HCEC 1CT (cell line): ENCODE results near the gene WDR89.
"Not testable (repeated sequence)": the region's sequence is repeated elsewhere in the genome, so short reads cannot be mapped to it uniquely, and the experiment has no call there.

Source experiments
- DNase-seq: peaks from one replicate; pipeline ENCODE4 v3.0.0-alpha.2; 2017

The WDR89 gene, protein sequence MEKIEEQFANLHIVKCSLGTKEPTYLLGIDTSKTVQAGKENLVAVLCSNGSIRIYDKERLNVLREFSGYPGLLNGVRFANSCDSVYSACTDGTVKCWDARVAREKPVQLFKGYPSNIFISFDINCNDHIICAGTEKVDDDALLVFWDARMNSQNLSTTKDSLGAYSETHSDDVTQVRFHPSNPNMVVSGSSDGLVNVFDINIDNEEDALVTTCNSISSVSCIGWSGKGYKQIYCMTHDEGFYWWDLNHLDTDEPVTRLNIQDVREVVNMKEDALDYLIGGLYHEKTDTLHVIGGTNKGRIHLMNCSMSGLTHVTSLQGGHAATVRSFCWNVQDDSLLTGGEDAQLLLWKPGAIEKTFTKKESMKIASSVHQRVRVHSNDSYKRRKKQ

DNA sequence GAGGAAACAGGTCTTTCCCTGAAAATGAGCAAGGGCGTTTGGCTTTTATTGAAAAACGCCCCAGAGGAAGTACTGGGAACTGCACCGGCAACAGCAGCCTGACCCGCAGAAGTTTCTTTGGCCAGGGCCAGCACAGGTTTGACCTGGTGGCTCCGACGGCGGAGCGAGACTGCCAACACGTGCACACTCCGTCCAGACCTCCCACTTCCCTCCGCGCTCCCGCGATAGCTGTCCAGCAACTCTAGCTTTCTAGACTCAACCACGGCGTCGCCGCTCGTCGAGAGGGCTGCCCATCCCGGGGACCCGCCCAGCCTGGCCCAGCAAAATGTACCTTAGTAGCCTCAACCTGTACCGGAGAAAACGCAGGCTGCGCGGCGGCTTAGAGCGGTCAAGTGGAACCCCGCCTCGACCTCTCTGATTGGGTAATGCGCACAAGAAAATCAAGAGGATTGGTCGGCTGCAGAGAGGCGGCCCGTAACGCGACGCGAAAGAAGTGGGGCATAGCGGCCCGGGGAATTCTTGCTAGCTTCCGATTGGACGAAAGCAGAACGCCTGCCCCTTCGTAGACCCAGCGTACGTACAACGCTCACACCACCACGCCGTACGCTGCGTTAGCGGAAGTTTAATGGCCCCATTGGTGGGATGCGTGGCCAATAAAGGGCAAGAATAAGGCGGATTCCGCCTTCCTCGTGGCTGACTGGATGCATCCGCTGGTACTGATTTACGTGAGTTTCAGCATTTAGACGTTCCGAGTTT is at the start of gene WDR89:
Gene WDR89, minus strand, starts transcription at position 399 of the 756 bp plus-strand sequence. CDS start 41,929 bp downstream, outside the sequence.
- DNase-seq, result peak; percentile 100

DNA sequence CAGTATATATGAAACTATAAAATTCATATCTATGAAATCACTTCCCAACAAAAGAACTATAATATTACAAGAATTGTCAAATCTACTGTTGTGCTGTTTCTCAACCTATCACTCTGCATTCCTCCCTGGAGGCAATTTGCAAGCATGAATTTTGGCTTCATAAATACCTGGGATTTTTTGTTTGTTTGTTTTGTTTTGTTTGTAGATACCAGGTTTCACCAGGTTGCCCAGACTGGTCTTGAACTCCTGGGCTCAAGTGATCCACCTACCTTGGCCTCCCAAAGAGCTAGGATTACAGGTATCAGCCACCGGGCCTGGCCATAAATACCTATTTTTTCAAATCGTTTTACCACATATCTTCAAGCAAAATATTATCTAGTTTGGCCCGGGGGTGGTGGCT is 47.5 kb upstream of the WDR89 start:
- no peak for DNase-seq

DNA sequence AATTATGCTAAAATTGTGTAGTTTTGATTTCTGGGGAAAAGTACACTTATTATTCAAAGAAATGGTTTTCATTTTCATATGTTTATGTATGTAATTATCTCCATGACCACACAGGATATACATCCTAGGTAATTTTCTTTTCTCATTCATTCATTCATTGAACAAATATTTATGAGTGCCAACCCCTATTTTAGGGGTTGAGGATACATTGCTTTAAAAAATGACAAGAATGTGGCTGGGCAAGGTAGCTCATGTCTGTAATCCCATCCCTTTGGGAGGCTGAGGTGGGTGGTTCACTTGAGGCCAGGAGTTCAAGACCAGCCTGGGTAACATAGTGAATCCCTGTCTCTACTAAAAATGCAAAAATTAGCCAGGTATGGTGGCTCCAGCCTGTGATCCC is 45.3 kb upstream of the WDR89 start:
- no peak for DNase-seq

DNA sequence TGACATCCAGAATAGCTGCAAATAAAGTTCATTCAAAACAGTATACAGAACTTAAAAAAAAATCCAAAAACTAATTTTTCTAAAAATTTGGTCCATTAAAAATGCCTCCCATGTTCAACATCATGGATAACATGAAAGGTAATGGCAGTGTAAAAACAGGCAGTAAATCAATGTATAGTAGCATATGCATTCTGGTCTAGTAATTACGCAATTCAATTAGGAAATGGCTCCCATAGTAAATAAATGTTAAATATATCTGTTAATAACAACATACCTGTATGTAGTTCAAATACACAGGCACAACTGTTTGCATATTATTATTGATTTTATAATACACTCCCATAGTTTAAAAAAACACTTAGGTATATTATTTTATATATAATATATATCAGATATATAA is 43.7 kb upstream of the WDR89 start:
- DNase-seq, result no peak

DNA sequence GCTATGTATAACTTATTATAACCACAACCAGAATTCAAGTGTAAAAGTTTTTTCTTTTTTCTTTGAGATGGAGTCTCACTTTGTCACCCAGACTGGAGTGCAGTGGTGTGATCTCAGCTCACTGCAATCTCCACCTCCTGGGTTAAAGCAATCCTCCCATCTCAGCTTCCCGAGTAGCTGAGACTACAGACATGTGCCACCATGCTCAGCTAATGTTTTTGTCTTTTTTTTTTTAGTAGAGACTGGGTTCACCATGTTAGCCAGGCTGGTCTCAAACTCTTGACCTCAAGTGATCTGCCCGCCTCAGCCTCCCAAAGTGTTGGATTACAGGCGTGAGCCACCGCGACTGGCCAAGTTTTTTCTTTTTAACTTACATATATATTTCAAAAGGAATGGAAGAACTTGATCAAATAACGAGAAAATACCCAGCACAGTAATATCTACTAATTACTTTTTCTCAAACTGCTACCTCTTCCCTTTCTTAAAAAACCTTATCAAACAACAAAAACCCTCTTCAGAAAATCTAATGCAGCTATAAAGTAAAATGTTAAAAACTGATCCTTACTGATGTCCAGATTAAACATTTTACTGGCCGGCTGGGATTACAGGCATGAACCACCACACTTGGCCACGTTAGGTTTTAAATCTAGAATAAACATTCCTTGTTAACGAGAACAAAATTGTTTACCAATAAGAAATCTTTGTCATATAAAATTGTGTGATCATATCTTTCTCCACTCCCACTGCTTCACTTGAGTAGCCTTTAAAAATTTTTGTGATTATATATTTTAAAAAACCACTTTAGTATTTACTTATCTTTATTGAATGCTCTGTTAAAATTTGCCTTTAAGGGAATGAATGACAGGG is 41.3 kb upstream of the WDR89 start:
- no peak for DNase-seq

DNA sequence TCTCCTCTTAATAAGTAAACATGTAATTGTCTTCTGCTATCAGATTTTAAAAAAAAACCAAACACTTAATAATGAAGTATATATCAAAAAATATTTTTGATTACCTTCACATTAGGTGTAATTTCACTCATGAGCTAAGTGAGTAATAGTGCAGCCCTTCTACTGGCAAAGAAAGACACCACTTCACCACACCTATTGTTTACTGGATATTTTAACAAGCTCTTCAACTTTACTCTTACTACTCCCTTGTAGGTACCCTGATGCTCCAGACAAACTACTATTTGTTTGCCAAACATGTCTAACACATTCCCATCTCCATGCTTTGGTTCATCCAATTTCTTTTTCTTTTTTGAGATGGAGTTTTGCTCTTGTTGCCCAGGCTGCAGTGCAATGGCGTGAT is 36.9 kb upstream of the WDR89 start:
- no peak for DNase-seq

DNA sequence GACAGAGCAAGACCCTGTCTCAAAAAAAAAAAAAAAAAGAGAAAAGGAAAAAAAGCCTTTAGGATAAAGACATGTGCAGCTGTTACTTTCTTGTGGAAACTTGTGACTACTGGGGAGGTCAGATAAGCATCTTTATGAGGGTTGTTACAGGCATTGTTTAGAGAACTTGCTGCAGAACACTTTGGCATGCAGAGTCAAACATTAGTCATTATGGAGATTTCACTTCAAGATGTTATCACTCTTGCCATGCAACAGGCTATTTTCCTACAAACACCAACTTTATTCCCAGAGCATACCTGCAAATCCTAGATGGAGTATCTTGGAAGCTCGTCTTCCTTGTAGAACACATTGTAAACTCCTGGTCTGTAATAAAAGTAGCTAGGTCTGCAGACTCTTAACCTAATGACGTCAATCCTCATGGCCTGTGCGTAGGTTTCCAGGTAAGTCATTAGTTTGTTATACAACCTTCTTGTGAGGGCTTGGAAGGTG is 36.3 kb upstream of the WDR89 start:
- DNase-seq, result peak; percentile 66

DNA sequence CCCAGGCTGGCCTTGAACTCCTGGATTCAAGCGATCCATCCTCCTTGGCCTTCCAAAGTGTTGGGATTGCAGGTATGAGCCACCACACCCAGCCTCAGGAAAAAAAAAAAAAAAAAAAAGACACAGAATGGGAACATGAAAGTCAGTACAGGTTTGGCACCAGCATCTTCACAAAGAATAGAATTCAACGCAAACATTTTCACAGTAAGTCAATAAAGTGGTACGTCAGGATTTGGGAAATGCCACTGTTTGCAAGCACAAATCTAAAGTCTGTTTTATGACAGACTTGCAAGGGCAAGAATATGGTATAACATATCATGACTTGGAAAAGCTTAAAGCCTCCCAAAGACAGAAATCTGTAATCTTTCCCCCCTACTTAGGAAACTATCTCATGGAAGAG is 34.9 kb upstream of the WDR89 start:
- DNase-seq, result no peak

DNA sequence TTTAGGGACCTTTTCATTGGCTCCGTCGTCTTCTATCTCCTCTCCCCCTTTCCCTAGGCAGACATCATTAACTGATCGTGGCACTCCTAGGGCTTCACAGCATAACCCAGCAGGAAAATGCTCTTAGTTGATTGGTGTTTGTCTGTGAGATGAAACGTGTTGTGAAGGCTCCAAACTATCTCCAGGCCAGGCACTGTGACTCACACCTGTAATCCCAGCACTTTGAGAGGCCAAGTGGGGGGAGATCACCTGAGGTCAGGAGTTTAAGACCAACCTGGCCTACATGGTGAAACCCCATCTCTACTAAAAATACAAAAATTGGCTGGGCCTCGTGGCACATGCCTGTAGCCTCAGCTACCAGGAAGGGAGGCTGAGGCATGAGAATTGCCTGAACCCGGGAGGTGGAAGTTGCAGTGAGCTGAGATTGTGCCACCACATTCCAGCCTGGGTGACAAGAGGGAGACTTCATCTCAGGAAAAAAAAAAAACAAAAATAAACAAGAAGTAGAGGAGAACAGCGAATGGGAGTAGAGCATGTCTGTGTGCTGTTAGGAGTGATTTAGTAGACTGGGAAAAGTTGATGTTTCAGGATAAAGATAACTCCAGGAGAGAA is 32.3 kb upstream of the WDR89 start:
- DNase-seq, result no peak

DNA sequence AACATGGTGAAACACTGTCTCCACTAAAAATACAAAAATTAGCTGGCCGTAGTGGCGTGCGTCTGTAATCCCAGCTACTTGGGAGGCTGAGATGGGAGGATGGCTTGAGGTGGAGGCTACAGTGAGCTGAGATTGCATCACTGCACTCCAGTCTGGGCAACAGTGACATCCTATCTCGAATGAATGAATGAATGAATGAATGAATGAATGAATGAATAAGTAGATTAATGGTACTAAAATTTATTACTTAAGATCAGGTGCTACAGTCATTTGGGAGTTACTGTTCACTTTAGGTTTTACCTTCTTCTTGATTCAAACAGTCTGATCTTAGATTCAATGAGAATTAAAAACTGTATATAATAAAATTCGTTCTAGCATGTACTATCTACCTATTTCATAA is 31.6 kb upstream of the WDR89 start:
- DNase-seq, result no peak

DNA sequence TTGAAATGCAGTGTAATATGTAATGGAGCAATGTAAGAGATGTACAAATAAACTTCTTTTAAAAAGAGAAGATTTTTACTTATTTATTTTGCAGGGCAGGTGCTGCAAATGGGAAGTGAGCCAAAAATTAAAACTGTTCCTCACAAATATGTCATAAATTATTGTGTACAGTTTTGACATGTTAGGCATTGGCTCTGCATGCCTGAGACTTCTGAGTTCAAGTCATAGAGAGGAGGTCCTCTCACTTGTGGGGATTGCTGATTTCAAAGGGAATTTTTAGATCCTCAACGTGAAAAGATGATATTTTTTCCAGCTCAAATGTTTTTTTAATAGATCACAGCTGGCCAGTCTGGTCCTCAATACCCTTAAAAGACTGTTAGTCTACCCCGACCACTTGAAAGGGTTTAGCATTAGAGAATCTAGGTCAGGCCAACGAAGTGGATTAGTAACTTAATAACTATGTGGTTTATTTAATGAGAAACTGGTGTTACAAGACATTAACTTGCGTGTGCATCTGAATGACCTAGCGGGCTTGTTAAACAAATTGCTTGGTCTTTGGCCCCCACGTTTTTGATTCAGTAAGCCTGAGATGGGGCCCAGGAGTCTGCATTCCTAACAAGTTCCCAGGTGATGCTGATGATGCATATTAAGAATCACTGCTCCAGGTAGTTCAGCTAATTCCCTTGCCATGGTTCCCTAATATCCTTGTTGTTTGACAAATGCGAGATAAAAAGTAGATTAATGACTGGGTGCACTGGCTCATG is 30.9 kb upstream of the WDR89 start:
- DNase-seq, result no peak

DNA sequence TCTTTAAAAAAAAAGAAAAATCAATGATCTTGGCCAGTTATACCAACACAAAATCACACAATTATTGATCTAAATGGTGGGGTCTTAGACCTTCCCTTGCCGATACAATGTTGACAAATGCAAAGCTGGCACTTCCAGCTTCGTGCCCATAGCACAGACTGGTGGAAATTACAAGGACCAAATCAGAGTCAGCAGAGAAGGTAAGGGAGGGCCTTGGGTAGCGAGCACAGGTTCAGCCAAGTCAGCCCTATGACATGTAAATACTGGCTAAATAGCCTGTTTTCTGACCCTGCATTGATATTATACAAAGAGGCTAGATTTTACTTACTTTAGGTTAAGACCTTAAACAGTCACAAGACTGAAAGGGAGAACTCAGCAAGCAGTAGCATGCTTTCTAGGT is 30.3 kb upstream of the WDR89 start:
- DNase-seq, result no peak

DNA sequence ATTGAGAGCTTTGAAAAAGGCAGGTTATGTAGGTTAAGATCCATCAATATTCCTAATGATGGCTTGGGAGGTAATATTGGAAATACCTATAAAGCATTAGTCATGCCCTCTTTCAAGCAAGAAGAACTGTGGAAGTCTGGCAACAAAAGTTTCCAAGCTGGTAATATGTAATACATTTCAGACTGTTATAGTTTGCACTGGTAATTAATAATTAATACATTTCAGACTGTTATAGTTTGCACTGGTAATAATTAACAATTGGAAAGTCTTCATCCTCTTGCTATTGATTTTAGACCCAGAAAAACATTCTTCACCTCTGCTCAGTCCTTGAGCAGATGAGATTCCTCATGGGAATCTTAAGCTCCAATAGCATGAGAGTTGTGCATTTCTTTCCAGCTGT is 29.0 kb upstream of the WDR89 start:
- no peak for DNase-seq

DNA sequence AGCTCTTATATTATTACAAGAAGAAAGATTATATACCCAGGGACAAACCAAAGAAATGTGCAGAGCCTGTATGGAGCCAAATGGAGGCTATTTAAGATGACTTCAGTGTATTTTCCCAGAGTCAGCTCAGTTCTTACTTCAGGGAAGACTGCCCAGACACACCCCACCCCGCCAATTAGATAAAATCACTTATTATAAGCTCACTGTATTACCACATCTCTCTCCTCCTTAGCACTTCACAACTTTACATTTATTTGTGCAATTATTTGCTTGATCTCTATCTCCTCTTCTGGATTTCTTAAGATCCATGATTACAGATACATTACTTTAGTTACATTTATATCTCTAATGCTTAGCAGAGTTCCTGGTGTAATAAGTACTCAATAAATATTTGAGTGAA is 24.7 kb upstream of the WDR89 start:
- no peak for DNase-seq

DNA sequence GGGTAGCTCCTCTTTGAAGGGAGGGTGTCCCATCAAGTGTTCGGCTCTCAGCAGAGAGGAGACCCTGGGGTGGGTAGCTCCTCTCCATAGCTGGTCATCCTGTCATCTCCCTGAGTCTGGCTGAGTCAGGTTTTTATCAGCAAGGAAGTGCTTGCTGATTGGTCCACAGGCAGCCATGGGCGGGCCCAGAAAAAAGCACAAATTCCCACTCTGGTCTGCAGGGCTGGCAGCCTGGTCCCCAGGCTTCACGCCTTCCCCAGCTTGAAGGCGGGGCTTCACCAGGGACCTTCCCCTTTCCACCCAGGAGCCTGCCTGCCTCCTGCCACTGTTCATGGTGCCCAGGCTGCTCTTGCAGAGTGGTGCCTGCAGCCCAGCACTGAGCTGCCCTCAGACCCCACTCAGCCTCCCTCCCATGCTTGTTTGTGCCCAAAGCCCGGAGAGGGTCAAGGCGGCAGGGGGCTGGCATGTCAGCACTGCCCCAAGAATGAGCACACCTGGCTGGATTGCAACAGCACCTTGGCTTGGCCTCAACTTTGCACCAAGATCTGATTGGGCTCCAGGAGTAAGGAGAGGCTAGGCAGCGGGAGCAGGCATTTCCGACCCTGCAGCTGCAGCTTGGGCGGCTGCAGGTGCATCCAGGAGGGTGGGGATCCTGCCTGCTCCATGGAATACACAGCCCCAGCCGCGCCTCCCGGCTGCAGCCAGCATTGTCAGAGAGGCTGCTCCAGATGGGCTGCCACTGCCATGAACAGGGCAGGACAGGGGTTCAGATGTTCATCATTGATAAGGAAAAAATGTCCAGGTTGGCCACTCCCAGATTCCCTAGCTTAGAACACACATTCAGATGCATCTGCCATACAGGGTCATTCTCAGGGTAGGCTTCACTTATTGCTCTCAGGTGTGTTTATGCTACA is 22.0 kb upstream of the WDR89 start:
- DNase-seq, result no peak

DNA sequence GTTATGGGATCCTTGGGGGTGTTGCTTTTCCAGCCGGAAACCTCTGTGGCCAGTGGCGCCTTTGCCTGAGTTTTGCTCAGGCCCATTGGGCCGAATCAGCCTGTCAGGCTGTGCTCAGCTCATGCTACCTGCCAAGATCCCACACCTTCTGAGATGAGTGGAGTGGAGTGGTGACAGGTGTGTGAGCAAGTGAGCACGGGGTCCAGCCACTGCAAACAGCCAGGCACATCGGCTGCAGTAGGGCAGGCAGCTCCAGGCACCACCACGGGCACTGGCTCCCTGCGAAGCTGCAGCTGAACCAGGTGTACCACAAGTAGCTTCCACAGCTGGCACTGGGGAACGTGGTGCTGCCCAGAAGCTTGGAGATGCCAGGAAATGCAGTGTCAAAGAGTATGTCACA is 21.1 kb upstream of the WDR89 start:
- no peak for DNase-seq

DNA sequence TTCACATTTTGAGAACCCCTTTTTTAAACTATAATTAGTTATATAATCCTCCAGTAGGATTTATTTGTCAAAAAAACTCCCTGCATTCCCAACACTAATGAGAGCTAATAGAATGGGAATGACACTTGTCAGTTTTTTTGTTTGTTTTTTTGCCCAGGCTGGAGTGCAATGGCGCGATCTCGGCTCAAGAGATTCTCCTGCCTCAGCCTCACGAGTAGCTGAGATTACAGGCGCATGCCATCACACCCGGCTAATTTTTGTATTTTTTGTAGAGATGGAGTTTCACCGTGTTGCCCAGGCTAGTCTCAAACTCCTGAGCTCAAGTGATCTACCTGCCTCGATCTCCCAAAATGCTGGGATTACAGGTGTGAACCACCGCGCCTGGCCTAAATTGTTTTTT is 20.2 kb upstream of the WDR89 start:
- DNase-seq, result not testable (repeated sequence)

DNA sequence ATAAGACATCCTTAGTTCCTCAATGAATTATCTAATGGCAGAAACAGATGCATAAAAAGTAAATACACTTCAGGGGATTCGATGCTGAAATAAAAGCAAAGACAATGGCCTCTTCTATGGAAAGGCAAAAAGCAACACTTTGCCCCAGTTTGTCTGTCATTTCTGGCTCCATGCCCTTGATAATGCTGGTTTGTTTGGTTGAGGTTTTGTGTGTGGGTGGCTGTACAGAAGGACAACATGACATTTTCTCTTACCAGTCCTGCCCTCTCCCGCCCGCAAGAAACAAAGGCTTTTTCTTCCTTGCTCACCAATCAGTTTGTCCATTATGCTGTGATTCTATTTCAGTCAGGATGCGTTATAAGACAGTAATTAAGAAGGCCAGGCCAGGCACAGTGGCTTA is 18.1 kb upstream of the WDR89 start:
- DNase-seq, result no peak

DNA sequence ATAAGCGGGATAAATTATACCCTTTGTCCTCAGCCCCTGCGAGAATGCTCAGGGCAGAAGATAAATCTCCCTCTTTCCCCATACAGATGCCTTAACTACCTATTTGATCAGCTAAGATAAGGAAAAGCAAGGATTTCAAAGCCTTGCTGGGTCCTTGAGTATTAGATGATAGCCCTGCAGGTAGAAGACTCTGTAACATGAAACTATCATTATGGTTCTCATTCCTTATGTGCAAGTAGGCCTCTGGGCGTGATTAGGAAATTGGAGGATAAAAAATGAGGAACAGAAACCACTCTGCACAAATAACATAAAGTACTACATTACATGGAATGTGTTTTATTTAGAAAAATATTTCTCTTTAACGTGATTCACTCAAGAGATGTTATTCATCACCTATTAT is 14.5 kb upstream of the WDR89 start:
- DNase-seq, result no peak

DNA sequence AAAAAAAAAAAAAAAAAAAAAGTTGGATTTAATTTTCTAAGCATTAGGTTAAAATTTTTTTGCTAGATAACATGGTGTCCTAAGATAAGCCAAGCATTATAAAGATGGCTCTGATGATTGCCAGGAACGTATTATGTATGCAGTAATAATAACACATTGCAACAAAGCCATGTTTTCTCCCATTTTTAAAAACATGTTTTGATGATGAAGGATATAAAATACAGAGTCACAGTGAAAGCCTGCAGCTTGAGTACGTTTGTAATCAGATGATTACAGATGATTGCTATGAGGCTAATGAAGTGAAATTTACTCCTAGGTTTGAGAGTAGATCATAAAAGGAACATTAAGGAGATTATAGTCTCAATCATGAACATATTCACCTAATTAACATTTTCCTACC is 13.3 kb upstream of the WDR89 start:
- DNase-seq, result no peak

DNA sequence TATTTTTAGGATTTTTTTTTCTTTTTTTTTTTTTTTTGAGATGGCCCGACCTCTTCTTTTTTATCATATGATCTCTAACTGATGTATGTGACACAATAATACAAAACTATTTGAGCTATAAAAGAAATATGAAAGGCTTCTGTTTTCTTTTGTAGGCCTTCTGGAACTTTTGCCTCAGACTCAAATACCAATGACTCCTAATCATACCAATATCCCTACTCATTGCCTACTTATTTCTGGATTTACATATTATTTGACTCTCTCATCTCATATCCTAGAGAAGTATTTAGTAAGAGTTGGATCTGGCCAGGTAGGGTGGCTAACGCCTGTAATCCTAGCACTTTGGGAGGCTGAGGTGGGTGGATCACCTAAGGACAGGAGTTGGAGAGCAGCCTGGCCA is 12.7 kb upstream of the WDR89 start:
- DNase-seq, result peak; percentile 65
